Glutamatergic neuron (in vitro differentiated cells): ENCODE data around the gene PRRC1. TPM values are rescaled to one million over a fixed set of nuclear protein-coding genes. Genes with fewer than 3 reads are reported as not detected.

Source experiments
- DNase-seq: peaks from one replicate; pipeline ENCODE4 v3.0.0; 2022
- H3K27ac Mint-ChIP-seq: one replicate; pipeline ENCODE4 v1.8.0; 2020; ENCODE audit warnings: mild to moderate bottlenecking, mixed read lengths, inconsistent platforms; ENCODE audit not compliant: unreplicated experiment
- H3K27me3 Mint-ChIP-seq: one replicate; pipeline ENCODE4 v1.8.0; 2020; ENCODE audit warnings: mild to moderate bottlenecking, moderate library complexity, mixed read lengths, inconsistent platforms; ENCODE audit not compliant: unreplicated experiment
- H3K36me3 Mint-ChIP-seq: one replicate; pipeline ENCODE4 v1.8.0; 2020; ENCODE audit warnings: mild to moderate bottlenecking, mixed read lengths, inconsistent platforms; ENCODE audit not compliant: unreplicated experiment
- H3K4me1 Mint-ChIP-seq: one replicate; pipeline ENCODE4 v1.8.0; 2020; ENCODE audit warnings: mild to moderate bottlenecking, low read depth, mixed read lengths, inconsistent platforms; ENCODE audit not compliant: unreplicated experiment
- H3K4me3 Mint-ChIP-seq: one replicate; pipeline ENCODE4 v1.8.0; 2020; ENCODE audit warnings: mild to moderate bottlenecking, mixed read lengths, inconsistent platforms; ENCODE audit not compliant: unreplicated experiment
- H3K9me3 Mint-ChIP-seq: one replicate; pipeline ENCODE4 v1.8.0; 2020; ENCODE audit warnings: mild to moderate bottlenecking, moderate library complexity, mixed read lengths, inconsistent platforms; ENCODE audit not compliant: unreplicated experiment
- CTCF ChIP-seq: fragments of 200-600 bp; sonication (generic); IDR thresholded peaks from one replicate; pipeline ENCODE4 v1.5.0; 2021; ENCODE audit not compliant: partially characterized antibody, unreplicated experiment
- total RNA-seq: library from RNA; stranded (reverse); fragmentation: NEBNext Ultra II Directional; extraction: Animal tissue kit (Norgen Biotek cat#: 25700); gene quantifications from one replicate; pipeline ENCODE4 v1.2.1, GENCODE V29; 2021; ENCODE audit not compliant: unreplicated experiment

PRRC1 gene
- total RNA-seq, 1 donor from 2014 or later = 57.3 TPM

- no peak for DNase-seq
- Mint-ChIP-seq H3K9me3 (no peaks in the 10 kb centered on the region), H3K27me3 (no peaks in the 10 kb centered on the region), H3K4me1 (peaks cover 7% of the 10 kb centered on the region), H3K4me3 (no peak overlapping the region), H3K27ac (no peak overlapping the region), H3K36me3 (no peaks in the 10 kb centered on the region)
- no peak for TF ChIP-seq CTCF
Observed at GRCh38 chr5:127595484-127596368, 78.3 kb downstream of the PRRC1 start.

GRCh38 chr5:127596501-127596900 lies 79.1 kb downstream of the PRRC1 start:
- DNase-seq = no peak
- H3K4me3 Mint-ChIP-seq = no peak overlapping the region
- no peak for TF ChIP-seq CTCF
- no peaks in the 10 kb centered on the region for H3K36me3 Mint-ChIP-seq
- H3K27me3 Mint-ChIP-seq = no peaks in the 10 kb centered on the region
- no peak overlapping the region for H3K27ac Mint-ChIP-seq
- H3K4me1 Mint-ChIP-seq = peaks cover 7% of the 10 kb centered on the region
- no peaks in the 10 kb centered on the region for H3K9me3 Mint-ChIP-seq

GRCh38 chr5:127599320-127599719 lies 81.9 kb downstream of the PRRC1 start:
- Mint-ChIP-seq H3K27me3 (no peaks in the 10 kb centered on the region), H3K9me3 (no peaks in the 10 kb centered on the region), H3K36me3 (no peaks in the 10 kb centered on the region), H3K4me1 (peaks cover 7% of the 10 kb centered on the region), H3K27ac (no peak overlapping the region), H3K4me3 (no peak overlapping the region)
- no peak for DNase-seq
- no peak for TF ChIP-seq CTCF

- H3K4me1 Mint-ChIP-seq = peaks cover 7% of the 10 kb centered on the region
Observed at GRCh38 chr5:127599847-127600246, 82.4 kb downstream of the PRRC1 start.

More at GRCh38 chr5:127599847-127600246, 82.4 kb downstream of the PRRC1 start:
- TF ChIP-seq CTCF = no peak
- no peak overlapping the region for H3K27ac Mint-ChIP-seq
- no peak overlapping the region for H3K4me3 Mint-ChIP-seq
- no peaks in the 10 kb centered on the region for H3K27me3 Mint-ChIP-seq
- no peaks in the 10 kb centered on the region for H3K36me3 Mint-ChIP-seq
- no peak for DNase-seq
- H3K9me3 Mint-ChIP-seq = no peaks in the 10 kb centered on the region
